Adrenal gland (tissue), 5 donors: ENCODE measurements around the gene NLRC5.

Experiments used
- CTCF ChIP-seq, 6 experiments: fragments of 450-650 bp in 4 of 6; fragments of 200-600 bp in 2 of 6; sonication (generic) in 1 of 6; IDR thresholded peaks; 1 replicate in 5 of 6; 2 replicates in 1 of 6; pipeline versions ENCODE4 v1.5.1 to v1.8.0; 2016 to 2021; ENCODE audit warnings: antibody characterized with exemption in 6 of 6, mild to moderate bottlenecking in 2 of 6, moderate library complexity in 1 of 6
- POLR2A ChIP-seq, 2 donors: fragments of 450-650 bp; IDR thresholded peaks; one replicate each; pipeline ENCODE4 v1.6.1; 2017; ENCODE audit warnings: antibody characterized with exemption in 2 of 2, mild to moderate bottlenecking in 2 of 2, moderate library complexity in 1 of 2
- donor health status: DM: no; HTN: no; CAD: no.

- TF ChIP-seq CTCF (IDR thresholded peaks at IDR 0.05) (no peak), POLR2A (IDR thresholded peaks at IDR 0.05) (no peak)
Observed at GRCh38 chr16:57072616-57073275, 83.4 kb downstream of the NLRC5 start.
